OCI-LY7 (cell line): Measurements from ENCODE around the gene TNS1. TPM values are rescaled to one million over a fixed set of nuclear protein-coding genes. Genes with fewer than 3 reads are reported as not detected.
A peak's percentile ranks its signal among the peaks of the same experiment; 100 is the strongest.

Source experiments
- BruUV-seq: library from RNA; stranded (reverse); fragments of 400-500 nt; replicated peaks from 2 replicates; lab custom pipeline; 2021; lab: Mats Ljungman, UMichigan
- CTCF ChIA-PET: fragments of 300-600 bp; sonication (Branson Sonifier 250); formaldehyde crosslinking; loops from one replicate; lab custom pipeline; 2022; ENCODE audit warnings: antibody characterized with exemption; ENCODE audit not compliant: unreplicated experiment; lab: Charles Lee
- POLR2A ChIA-PET: fragments of 300-600 bp; sonication (Branson Sonifier 250); formaldehyde crosslinking; loops from one replicate; lab custom pipeline; 2022; ENCODE audit warnings: antibody characterized with exemption; lab: Charles Lee
- DNase-seq: peaks from one replicate; pipeline ENCODE4 v3.0.0-alpha.2; 2015; ENCODE audit warnings: low spot score
- H2AFZ ChIP-seq: fragments of 200-600 bp; sonication (generic), shearing (Covaris generic); 2 replicates; pipeline ENCODE4 v1.6.1; 2014; ENCODE audit warnings: mild to moderate bottlenecking, antibody characterized with exemption, low read length, moderate library complexity
- H3K27ac ChIP-seq: fragments of 200-600 bp; sonication (generic); 2 replicates; pipeline ENCODE4 v1.5.1; 2014; ENCODE audit warnings: mixed run types, low read depth, mild to moderate bottlenecking, moderate library complexity, low read length, inconsistent platforms; ENCODE audit not compliant: poor library complexity, severe bottlenecking
- H3K36me3 ChIP-seq: fragments of 200-600 bp; sonication (generic); 2 replicates; pipeline ENCODE4 v1.6.1; 2014; ENCODE audit warnings: mild to moderate bottlenecking, antibody characterized with exemption, low read length, moderate library complexity, mixed read lengths; ENCODE audit not compliant: insufficient read depth
- H3K4me1 ChIP-seq: fragments of 200-600 bp; sonication (generic); 2 replicates; pipeline ENCODE4 v1.5.1; 2014; ENCODE audit warnings: mild to moderate bottlenecking, low read length; ENCODE audit not compliant: insufficient read depth, poor library complexity, severe bottlenecking
- H3K4me2 ChIP-seq: fragments of 200-600 bp; sonication (generic); 2 replicates; pipeline ENCODE4 v1.6.1; 2014; ENCODE audit warnings: mild to moderate bottlenecking, low read length
- H3K4me3 ChIP-seq: fragments of 200-600 bp; sonication (generic); 2 replicates; pipeline ENCODE4 v1.5.1; 2014; ENCODE audit warnings: mild to moderate bottlenecking, low read depth, low read length; ENCODE audit not compliant: poor library complexity, severe bottlenecking
- H3K79me2 ChIP-seq: fragments of 200-600 bp; sonication (generic); 2 replicates; pipeline ENCODE4 v1.6.1; 2016; ENCODE audit warnings: low read depth, mild to moderate bottlenecking, low read length, moderate library complexity, mixed read lengths; ENCODE audit not compliant: insufficient read depth
- H3K9me2 ChIP-seq: fragments of 200-600 bp; sonication (generic); 2 replicates; pipeline ENCODE4 v1.6.1; 2016; ENCODE audit warnings: mild to moderate bottlenecking, low read length, mixed read lengths; ENCODE audit not compliant: insufficient read depth
- H3K9me3 ChIP-seq: fragments of 200-600 bp; sonication (generic); 2 replicates; pipeline ENCODE4 v1.6.1; 2014; ENCODE audit warnings: mild to moderate bottlenecking, mixed run types, low read length, mixed read lengths
- H4K20me1 ChIP-seq: fragments of 200-600 bp; sonication (generic); 2 replicates; pipeline ENCODE4 v1.6.1; 2014; ENCODE audit warnings: mild to moderate bottlenecking, antibody characterized with exemption, low read length, moderate library complexity, mixed read lengths; ENCODE audit not compliant: insufficient read depth
- CTCF ChIP-seq: fragments of 200-600 bp; sonication (generic); conservative IDR thresholded peaks from 2 replicates; pipeline ENCODE4 v1.5.1; 2014; ENCODE audit warnings: mild to moderate bottlenecking, antibody characterized with exemption, low read length, moderate library complexity, mixed read lengths
- EZH2phosphoT487 ChIP-seq: fragments of 200-600 bp; sonication (generic); IDR thresholded peaks from 2 replicates; pipeline ENCODE4 v1.6.1; 2018; ENCODE audit warnings: low read depth, borderline replicate concordance, mild to moderate bottlenecking, mixed run types, antibody characterized with exemption, low read length, moderate library complexity, mixed read lengths
- intact Hi-C: fragments of 100-400 bp; cut with micrococcal nuclease; formaldehyde crosslinking; loops from one replicate; pipeline ENCODE4 v1.10.0; 2022; ENCODE audit not compliant: unreplicated experiment
- total RNA-seq, 2 experiments: library from RNA; depleted of rRNA in 1 of 2; stranded (reverse); fragments of >200 nt in 1 of 2; shearing (Covaris generic) in 1 of 2; gene quantifications; 2 replicates each; pipeline ENCODE4 v1.2.3, GENCODE V29; 2014 to 2022

TNS1 gene
- total RNA-seq, 2 experiments from 2014 or later = not detected

- no TSS peak for BruUV-seq
- no peak for DNase-seq
- Histone ChIP-seq H3K4me1 (no peaks in the 10 kb centered on the region), H3K27ac (no peak overlapping the region), H3K36me3 (no peaks in the 10 kb centered on the region), H3K9me2 (no peaks in the 10 kb centered on the region), H2AFZ (peak overlapping the region; percentile 6; the same call in 1 of the 2 replicates), H3K9me3 (no peaks in the 10 kb centered on the region), H4K20me1 (no peaks in the 10 kb centered on the region), H3K4me2 (no peak overlapping the region), H3K4me3 (no peak overlapping the region), H3K79me2 (no peaks in the 10 kb centered on the region)
- intact Hi-C loops = no loop called here
- ChIA-PET CTCF (no interaction called here), POLR2A (interaction anchor here (0.5 to 0.7 kb wide), 2 partner anchors 203 to 1251 kb away, joined by 4 read pairs; no protein-coding TSS in a partner anchor)
- no peak for TF ChIP-seq CTCF
- no peak for TF ChIP-seq EZH2phosphoT487
Measured at GRCh38 chr2:217790681-217791392, 212.0 kb downstream of the TNS1 start.

- Histone ChIP-seq H3K79me2 (no peaks in the 10 kb centered on the region), H3K36me3 (no peaks in the 10 kb centered on the region), H3K4me2 (no peak overlapping the region; the same call in 1 of the 2 replicates), H3K9me2 (no peaks in the 10 kb centered on the region), H3K4me3 (no peak overlapping the region), H3K4me1 (no peaks in the 10 kb centered on the region), H3K27ac (no peak overlapping the region), H3K9me3 (no peaks in the 10 kb centered on the region), H2AFZ (peak overlapping the region; percentile 6; the same call in 1 of the 2 replicates), H4K20me1 (no peaks in the 10 kb centered on the region)
- DNase-seq = peak; percentile 11
- intact Hi-C loops = no loop called here
- BruUV-seq = no TSS peak
- POLR2A ChIA-PET = interaction anchor here (0.5 to 0.7 kb wide), 2 partner anchors 204 to 1252 kb away, joined by 4 read pairs; no protein-coding TSS in a partner anchor
- CTCF ChIA-PET = interaction anchor here (1.6 kb wide), 1 partner anchor 97 kb away, joined by 4 read pairs; no protein-coding TSS in a partner anchor
- TF ChIP-seq EZH2phosphoT487 (no peak), CTCF (no peak)
Measured at GRCh38 chr2:217790195-217790594, 212.6 kb downstream of the TNS1 start.
